H1 (cell line): ENCODE results near the gene ATP6V1F. TPM values are rescaled to one million over a fixed set of nuclear protein-coding genes. Genes with fewer than 3 reads are reported as not detected.

Experiments used
- CEBPB ChIP-seq: IDR thresholded peaks from 2 replicates; pipeline ENCODE4 v1.6.1; 2012; ENCODE audit warnings: low read depth, low read length
- KDM4A ChIP-seq: IDR thresholded peaks from one replicate; pipeline ENCODE4 v1.7.1; 2012; ENCODE audit warnings: low read depth, mild to moderate bottlenecking, moderate library complexity, low read length, inconsistent platforms; ENCODE audit not compliant: severe bottlenecking
- polyA plus RNA-seq, 7 experiments: library from polyadenylated mRNA; depleted of rRNA in 3 of 7; stranded (reverse) in 5 of 7; unstranded in 2 of 7; fragments of >200 nt in 5 of 7; fragments of 200-250 nt in 2 of 7; gene quantifications; 1 replicate in 5 of 7; 2 replicates in 1 of 7; 4 replicates in 1 of 7; pipeline versions ENCODE4 v1.2.1 to v1.2.3, GENCODE V29; 2011 to 2013; ENCODE audit warnings: missing spikeins in 2 of 7, mixed read lengths in 2 of 7
- total RNA-seq: library from RNA; stranded (reverse); fragmentation: NEBNext Ultra II Directional; extraction: Animal tissue kit (Norgen Biotek cat#: 25700); gene quantifications from 2 replicates; pipeline ENCODE4 v1.2.1, GENCODE V29; 2021

ATP6V1F gene
- total and polyA plus RNA-seq, 2 of the 8 experiments (the other 6 are each of a cell fraction or from before 2014, with no cell fraction given): 104 to 318 TPM

DNA sequence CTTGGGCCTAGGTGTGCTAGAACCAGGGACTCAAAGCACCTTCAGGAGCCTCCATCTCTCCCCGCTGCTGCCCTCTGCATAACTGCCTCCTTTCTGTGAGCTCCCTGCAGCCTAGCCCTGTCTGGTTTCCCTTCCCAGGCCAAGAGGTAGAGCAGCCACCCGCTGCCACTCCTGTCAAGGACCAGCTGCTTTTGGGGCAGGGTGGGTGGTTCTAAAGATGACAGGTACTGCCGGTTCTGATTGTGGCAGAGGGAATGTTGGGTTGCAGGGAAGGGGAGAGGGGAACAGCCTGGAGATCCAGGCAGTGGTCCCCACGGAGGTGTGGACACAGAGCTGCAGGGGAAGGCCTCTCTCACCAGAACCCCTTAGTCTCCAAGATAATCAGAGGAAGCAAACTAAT, 36.1 kb upstream of the ATP6V1F start (continued):
- TF ChIP-seq KDM4A (no peak), CEBPB (no peak)
